Kidney epithelial cell (primary cell): ENCODE measurements around the gene ABCA9. TPM values are rescaled to one million over a fixed set of nuclear protein-coding genes. Genes with fewer than 3 reads are reported as not detected.
"Not testable (repeated sequence)": the region's sequence is repeated elsewhere in the genome, so short reads cannot be mapped to it uniquely, and the experiment has no call there.

Experiments used
- DNase-seq: peaks from one replicate; pipeline ENCODE4 v3.0.0-alpha.2; 2010; ENCODE audit warnings: low read depth
- H3K27me3 ChIP-seq: 2 replicates; pipeline ENCODE4 v1.6.0; 2011; ENCODE audit warnings: low read length; ENCODE audit not compliant: control insufficient read depth, insufficient read depth
- H3K36me3 ChIP-seq: 2 replicates; pipeline ENCODE4 v1.5.1; 2011; ENCODE audit warnings: low read length; ENCODE audit not compliant: control insufficient read depth, insufficient read depth
- H3K4me3 ChIP-seq: 2 replicates; pipeline ENCODE4 v1.5.1; 2011; ENCODE audit warnings: low read depth, mild to moderate bottlenecking, control low read depth, low read length
- CTCF ChIP-seq: IDR thresholded peaks from 2 replicates; pipeline ENCODE4 v1.5.1; 2011; ENCODE audit warnings: mild to moderate bottlenecking, moderate library complexity, low read length, control low read depth, inconsistent platforms; ENCODE audit not compliant: insufficient read depth, poor library complexity, severe bottlenecking
- total RNA-seq: library from RNA; depleted of rRNA; stranded (reverse); fragments of >200 nt; gene quantifications from 2 replicates; pipeline ENCODE4 v1.2.3, GENCODE V29; 2015

ABCA9 gene
- total RNA-seq, 1 donor from 2014 or later = 0.08 TPM

- no peaks in the 10 kb centered on the region for H3K27me3 ChIP-seq
- H3K4me3 ChIP-seq = no peak overlapping the region
- no peaks in the 10 kb centered on the region for H3K36me3 ChIP-seq
- TF ChIP-seq CTCF = no peak
- no peak for DNase-seq
Observed at GRCh38 chr17:68957944-68958343, 102.8 kb downstream of the ABCA9 start.

GRCh38 chr17:68955181-68955841, 105.4 kb downstream of the ABCA9 start, which contains the start of gene ABCA8:
TSS of gene ABCA8 (minus strand) at chr17:68955392. CDS start at chr17:68942034, 13,358 bp downstream.
- Histone ChIP-seq H3K36me3 (no peaks in the 10 kb centered on the region), H3K4me3 (no peak within 1 kb of the TSS), H3K27me3 (no peaks in the 10 kb centered on the region)
- DNase-seq = no peak
- no peak for TF ChIP-seq CTCF

- TF ChIP-seq CTCF = no peak
- Histone ChIP-seq H3K4me3 (no peak overlapping the region), H3K36me3 (no peaks in the 10 kb centered on the region), H3K27me3 (no peaks in the 10 kb centered on the region)
- no peak for DNase-seq
Observed at GRCh38 chr17:68954146-68954896, 106.4 kb downstream of the ABCA9 start.

GRCh38 chr17:68953340-68953997, 107.3 kb downstream of the ABCA9 start:
- no peaks in the 10 kb centered on the region for H3K36me3 ChIP-seq
- DNase-seq = no peak
- H3K4me3 ChIP-seq = no peak overlapping the region
- H3K27me3 ChIP-seq = no peaks in the 10 kb centered on the region
- TF ChIP-seq CTCF = no peak

- DNase-seq = no peak
- no peak for TF ChIP-seq CTCF
- no peaks in the 10 kb centered on the region for H3K36me3 ChIP-seq
- H3K4me3 ChIP-seq = no peak overlapping the region
- no peaks in the 10 kb centered on the region for H3K27me3 ChIP-seq
Observed at GRCh38 chr17:68950725-68951124, 110.0 kb downstream of the ABCA9 start.

GRCh38 chr17:68947868-68948267, 112.9 kb downstream of the ABCA9 start:
- DNase-seq, H3K36me3 ChIP-seq, H3K4me3 ChIP-seq, H3K27me3 ChIP-seq: not testable (repeated sequence)
